ENCODE data around the gene NTM. TPM values are rescaled to one million over a fixed set of nuclear protein-coding genes. Genes with fewer than 3 reads are reported as not detected.

NTM gene
- total and polyA plus RNA-seq, 12 donors, result 0.43 to 3.0 (median 1.3) TPM

DNA sequence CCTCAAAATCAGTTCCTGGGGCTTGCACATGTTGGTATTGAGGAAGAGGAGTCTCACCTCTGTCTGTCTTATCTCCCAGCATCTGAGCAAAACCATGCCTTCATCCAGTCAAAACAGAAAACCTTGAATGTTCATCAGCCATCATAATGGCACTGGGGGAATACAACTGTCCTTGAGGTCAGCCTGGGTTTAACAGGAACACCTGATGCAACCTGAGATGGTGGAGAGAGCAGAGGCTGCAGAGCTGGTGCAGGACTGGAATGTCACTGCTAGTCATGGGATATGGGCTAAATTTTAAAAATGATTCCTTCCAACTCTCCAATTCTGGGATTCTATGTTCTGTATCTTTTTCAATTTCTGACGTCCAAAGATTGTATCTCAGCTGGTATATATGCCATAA lies 931.0 kb downstream of the NTM start:
- intact Hi-C loops (cut with DNase I), result loop anchor here in 1 of 10 donors (10.0 kb wide), 1 partner anchor 187 kb away; no protein-coding TSS in a partner anchor
- H3K4me1 ChIP-seq, result no peaks in the 10 kb centered on the region
- H3K36me3 ChIP-seq, result no peaks in the 10 kb centered on the region
- WGBS, 2 donors, result 55 to 62% methylated on average over 1 of the region's 1 CpG
- no peak overlapping the region for H3K27ac ChIP-seq
- H3K27me3 ChIP-seq, result no peaks in the 10 kb centered on the region
- DNase-seq (no peak), ATAC-seq (no peak)
- TF ChIP-seq, protein P1, sequence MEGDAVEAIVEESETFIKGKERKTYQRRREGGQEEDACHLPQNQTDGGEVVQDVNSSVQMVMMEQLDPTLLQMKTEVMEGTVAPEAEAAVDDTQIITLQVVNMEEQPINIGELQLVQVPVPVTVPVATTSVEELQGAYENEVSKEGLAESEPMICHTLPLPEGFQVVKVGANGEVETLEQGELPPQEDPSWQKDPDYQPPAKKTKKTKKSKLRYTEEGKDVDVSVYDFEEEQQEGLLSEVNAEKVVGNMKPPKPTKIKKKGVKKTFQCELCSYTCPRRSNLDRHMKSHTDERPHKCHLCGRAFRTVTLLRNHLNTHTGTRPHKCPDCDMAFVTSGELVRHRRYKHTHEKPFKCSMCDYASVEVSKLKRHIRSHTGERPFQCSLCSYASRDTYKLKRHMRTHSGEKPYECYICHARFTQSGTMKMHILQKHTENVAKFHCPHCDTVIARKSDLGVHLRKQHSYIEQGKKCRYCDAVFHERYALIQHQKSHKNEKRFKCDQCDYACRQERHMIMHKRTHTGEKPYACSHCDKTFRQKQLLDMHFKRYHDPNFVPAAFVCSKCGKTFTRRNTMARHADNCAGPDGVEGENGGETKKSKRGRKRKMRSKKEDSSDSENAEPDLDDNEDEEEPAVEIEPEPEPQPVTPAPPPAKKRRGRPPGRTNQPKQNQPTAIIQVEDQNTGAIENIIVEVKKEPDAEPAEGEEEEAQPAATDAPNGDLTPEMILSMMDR (IDR thresholded peaks at IDR 0.05), result no peak
- H3K4me3 ChIP-seq, result no peak overlapping the region
- no peaks in the 10 kb centered on the region for H3K9me3 ChIP-seq

DNA sequence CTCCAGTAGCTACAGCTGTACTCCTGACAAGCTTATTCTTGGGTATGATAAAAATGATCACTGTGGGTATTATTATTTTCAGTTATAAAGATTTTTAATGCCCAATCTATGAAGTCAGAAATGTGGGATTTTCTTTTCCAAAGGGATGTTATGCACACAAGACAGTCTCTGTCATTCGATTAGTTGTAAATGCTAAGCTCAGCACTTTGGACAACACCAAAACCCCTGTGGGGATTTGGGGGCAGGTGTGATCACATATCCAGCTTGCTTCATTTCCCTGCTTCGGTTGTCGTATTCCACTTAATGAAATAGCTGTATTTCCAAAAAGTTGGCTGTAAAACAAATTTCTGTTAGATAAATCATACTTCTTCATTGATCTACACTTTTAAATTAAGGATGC lies 931.5 kb downstream of the NTM start:
- H3K4me1 ChIP-seq, result no peaks in the 10 kb centered on the region
- intact Hi-C loops (cut with DNase I), result loop anchor here in 1 of 10 donors (10.0 kb wide), 1 partner anchor 187 kb away; no protein-coding TSS in a partner anchor
- 80 to 87% methylated on average over 3 of the region's 3 CpGs for WGBS, 2 donors
- no peaks in the 10 kb centered on the region for H3K27me3 ChIP-seq
- H3K36me3 ChIP-seq, result no peaks in the 10 kb centered on the region
- H3K27ac ChIP-seq, result no peak overlapping the region
- no peak for DNase-seq
- H3K9me3 ChIP-seq, result no peaks in the 10 kb centered on the region
- no peak for ATAC-seq
- TF ChIP-seq, protein P1 (IDR thresholded peaks at IDR 0.05), result no peak
- no peak overlapping the region for H3K4me3 ChIP-seq

DNA sequence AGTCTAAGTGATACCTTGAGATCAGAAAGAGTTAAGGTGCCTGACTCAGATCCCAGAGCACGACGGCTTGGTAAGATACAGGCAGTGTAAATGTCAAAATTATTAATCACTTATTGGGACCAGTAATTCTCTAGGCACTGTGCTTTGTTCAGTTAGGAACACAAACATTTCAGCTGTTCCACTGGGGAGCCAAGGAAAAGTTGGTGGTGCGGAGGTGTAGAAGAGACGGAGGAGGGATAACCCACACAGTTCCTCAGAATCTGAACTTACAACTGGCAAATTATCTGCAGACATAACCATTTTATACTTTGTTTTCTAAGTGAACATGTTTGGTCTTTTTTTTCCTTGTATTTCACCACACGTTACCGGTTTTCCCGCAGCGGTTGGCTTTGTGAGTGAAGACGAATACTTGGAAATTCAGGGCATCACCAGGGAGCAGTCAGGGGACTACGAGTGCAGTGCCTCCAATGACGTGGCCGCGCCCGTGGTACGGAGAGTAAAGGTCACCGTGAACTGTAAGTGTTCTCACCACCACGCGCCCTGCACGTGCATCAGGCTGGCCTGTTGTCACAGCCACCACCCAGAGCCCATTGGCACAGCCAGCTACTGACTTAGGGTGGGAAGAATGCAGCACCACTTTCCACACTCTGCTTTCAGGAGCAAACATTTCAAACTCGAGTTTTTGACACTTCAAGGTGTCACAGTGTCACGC lies 937.0 kb downstream of the NTM start:
- TF ChIP-seq, protein P1 (IDR thresholded peaks at IDR 0.05), result no peak
- ATAC-seq (no peak), DNase-seq (no peak)
- Histone ChIP-seq H3K36me3 (no peaks in the 10 kb centered on the region), H3K27me3 (no peaks in the 10 kb centered on the region), H3K4me3 (no peak overlapping the region), H3K9me3 (no peaks in the 10 kb centered on the region), H3K27ac (no peak overlapping the region), H3K4me1 (peaks cover 0 to 10% (median 0%) of the 10 kb centered on the region in 9 donors)
- 85 to 89% methylated on average over 21 of the region's 21 CpGs for WGBS, 2 donors
- intact Hi-C loops (cut with DNase I), result loop anchor here in 1 of 10 donors (10.0 kb wide), 1 partner anchor 193 kb away; no protein-coding TSS in a partner anchor

DNA sequence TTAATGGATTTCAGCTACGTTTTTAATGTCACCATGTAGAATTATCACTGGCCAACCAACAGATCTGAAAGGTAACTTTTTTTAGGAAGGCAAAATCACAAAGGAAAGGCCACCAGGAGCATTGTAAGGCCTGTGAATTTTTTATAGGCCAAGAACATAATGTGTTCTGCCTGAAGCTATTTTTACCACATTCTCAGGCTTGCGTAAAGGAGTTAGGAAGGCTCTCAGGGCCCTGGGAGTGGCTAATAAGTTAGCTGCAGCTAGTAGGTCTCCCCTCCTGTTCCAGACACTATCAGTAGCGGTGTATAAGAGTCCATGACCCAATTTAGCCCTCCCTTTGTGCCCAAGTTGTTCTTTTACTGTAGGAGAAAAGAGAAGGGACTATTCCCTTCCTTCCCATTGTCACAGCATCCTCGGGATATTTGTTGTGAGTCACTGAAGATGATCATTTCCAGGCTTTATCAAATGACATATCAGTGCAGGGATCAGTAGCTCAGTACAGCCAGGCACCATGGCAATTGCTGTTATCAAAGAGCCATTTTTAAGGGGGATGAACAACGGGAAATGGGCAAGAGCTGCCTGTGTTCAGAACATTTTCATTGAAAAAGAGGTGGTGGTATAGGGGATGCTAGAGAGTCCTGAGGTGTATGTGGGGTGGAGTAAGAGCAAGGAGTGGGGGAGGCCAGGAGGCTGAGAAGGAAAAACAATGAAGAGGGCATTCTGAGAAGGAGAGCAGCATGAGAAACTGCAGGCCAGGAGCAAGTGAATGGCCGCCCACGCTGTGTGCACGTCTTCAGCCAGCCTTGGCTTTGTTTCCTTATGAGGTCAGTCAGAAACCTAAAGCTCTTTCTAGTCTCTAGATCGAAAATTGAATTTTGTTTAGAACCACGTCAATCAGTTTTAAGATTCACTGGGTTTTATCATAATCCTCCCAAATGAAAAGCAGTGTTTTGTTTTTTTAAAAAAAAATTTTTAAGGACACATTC lies 940.3 kb downstream of the NTM start:
- TF ChIP-seq, protein P1 (IDR thresholded peaks at IDR 0.05), result no peak
- Histone ChIP-seq H3K4me1 (peaks cover 0 to 12% (median 0%) of the 10 kb centered on the region in 9 donors), H3K27me3 (no peaks in the 10 kb centered on the region), H3K4me3 (no peak overlapping the region), H3K36me3 (no peaks in the 10 kb centered on the region), H3K27ac (peak overlapping the region in 3 of 10 donors; percentile 37 to 42 (median 41)), H3K9me3 (no peaks in the 10 kb centered on the region)
- WGBS, 2 donors, result 64% methylated on average over 10 of the region's 10 CpGs
- intact Hi-C loops (cut with DNase I), result loop anchor here in 2 of 10 donors (10.0 kb wide), 2 partner anchors 196 to 446 kb away; no protein-coding TSS in a partner anchor
- DNase-seq, result no peak
- ATAC-seq, result peak in 6 of 8 donors; percentile 29 to 94 (median 78)
